Activated CD4-positive, alpha-beta T cell treated with anti-CD3 and anti-CD28 coated beads, Interleukin-2, amount 50 U/mL, for 4 hours (primary cell): ENCODE measurements around the gene TPH1.
"Not testable (repeated sequence)": the region's sequence is repeated elsewhere in the genome, so short reads cannot be mapped to it uniquely, and the experiment has no call there.

ENCODE experiments used
- DNase-seq, 2 experiments: peaks; one replicate each; pipeline ENCODE4 v3.0.0-alpha.2; 2020

The TPH1 gene

GRCh38 chr11:18016789-18017188 is 29.3 kb downstream of the TPH1 start:
- DNase-seq, result no peak

DNA sequence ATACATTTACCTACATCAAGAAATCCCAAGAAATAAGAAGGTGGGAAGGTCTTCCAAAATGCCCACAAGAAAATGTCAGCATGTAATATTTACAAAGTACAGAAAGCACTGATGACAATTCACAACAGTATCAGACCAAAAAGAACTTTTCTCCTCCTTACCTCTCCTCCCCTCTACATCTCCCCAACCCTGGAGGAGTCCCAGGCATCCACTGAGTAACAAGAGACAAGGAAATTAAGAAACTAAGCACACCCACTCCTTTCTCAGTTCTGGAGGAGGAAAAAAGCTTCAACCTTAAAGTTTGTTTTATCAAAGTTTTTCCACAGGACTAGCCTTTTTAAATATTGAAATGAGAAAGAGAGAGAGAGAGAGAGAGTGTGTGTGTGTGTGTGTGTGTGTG is 31.2 kb downstream of the TPH1 start:
- no peak for DNase-seq

GRCh38 chr11:18013790-18014507 is 32.1 kb downstream of the TPH1 start:
- DNase-seq, result no peak

DNA sequence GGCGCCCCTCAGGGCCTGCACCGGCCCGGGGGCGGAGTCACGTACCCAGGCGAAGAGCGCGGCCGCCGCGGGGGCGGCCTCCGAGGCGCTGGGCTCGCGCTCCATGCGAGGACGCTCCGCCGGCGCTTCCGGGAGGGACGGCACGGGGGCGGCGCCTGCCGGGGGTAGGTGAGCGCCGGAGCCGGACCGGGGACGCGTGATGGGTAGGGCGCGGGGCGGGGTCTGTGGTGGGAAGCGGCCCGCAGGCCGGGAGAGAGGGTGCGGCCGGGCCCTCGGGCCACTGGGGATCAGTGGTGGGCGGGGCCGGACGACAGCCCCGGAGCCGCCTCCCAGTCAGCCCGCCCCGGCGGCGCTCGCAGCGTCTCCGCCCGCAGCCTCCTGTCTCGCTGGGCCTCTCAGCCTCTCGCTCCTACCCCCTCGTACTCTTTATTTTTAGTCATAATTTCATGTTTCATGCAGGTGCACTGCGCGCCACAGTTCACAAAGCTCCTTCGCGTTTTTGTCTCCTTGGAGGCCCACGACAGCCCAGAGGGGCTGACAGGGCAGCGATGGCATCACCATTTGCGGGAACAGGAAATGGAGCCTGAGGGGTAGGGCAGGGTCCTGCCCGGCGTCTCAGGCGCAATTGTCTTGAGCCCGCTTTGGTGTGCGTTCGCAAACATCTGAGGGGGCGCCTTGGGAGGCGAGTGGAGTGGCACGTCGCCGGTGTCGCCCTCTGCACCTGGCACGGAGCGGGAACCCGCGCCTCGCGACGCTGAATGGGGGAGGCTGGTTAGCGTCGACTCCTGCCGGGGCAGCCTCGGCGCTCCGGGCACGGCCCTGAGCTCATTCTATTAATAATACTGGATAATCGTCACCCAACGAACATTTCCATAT is 32.9 kb downstream of the TPH1 start, which contains the start of gene SERGEF:
Gene SERGEF (minus strand): TSS at position 142 of the 876 bp plus-strand sequence. CDS start 37 bp downstream, at position 105.
- peak; percentile 81 to 84 for DNase-seq

DNA sequence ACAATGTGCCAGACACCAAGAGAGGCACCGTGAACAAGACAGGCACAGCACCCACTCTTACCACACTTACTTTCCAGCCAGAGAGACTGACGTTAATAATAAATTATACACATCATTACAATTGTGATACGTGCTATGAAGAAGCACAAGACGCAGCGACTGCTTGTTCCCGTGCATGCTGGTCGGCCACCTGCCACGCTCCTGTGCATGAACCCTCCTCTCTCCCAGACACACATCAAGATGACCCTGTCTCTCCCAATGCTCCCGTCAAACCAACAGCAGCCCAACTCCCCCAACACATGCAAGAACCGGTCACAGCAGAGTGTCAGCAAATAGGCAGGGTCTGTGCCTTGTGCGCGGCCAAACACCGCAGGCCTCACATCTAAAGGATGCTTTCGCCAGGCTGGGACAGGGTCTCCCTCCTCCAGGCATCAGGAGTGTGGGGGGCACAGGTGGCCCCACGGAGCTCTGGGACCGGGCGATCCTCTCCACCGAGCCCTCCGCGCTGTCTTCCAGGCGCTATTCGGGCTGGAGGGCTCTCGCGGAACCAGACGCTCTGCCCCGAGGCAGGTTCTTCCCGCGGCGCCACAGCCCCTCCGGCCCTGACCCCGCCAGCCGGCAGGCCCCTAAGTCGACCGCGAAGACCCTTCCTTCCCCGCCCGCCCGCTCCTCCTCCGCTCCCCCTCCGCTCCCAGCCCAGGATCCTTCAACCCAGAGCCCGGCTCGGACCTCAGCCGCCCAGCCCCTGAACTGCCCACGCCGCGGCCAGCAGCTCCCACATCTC is 33.8 kb downstream of the TPH1 start:
- DNase-seq, result peak; percentile 0 to 9

GRCh38 chr11:18011633-18012032 is 34.4 kb downstream of the TPH1 start:
- no peak for DNase-seq

DNA sequence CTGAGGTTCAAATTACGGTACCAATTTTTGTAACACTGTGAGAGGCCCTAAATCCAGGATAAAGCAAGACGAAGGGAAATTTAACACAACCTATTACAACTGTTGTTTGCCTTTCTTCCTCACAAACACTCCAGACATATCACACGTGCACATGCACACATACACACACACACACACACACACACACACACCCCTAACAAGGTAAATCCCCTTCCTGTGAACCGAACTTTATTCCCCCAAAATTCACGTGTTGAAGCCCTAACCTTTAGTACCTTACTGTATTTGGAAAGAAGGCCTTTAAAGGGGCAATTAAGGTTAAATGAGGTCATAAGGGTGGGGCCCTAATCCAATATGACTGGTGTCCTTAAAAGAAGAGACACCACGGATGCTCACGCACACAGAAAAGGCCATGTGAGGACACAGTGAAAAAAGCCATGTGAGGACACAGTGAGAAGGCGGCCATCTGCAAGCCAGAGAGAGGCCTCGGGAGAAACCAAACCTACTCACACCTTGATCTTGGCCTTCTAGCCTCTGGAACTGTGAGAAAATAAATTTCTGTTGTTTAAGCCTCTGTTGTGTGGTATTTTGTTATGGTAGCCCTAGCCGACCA is 35.0 kb downstream of the TPH1 start:
- DNase-seq, result no peak

DNA sequence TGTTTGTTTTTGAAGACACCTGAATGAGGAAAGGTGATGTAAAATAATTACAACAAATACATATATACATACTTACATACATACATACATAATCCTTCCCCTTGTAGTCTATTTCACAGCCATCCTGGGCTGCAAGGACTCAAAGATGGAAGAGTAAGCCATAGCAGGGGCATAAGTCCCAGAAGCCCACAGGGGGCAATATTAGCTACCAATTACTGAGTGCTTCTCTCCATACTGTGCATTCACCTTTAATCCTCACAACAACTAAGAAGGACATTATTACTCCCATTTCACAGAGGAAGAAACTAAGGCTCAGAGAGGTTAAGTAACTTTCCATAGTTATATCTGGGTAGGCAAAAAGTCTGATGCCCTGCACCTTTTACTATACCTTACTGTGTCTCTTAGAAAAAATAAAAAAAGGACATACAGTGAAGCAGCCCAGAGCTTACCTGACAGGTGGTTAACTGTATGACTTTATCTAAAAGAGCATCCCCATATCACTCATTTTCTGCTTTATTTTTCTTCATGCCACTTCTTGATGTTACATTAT is 35.9 kb downstream of the TPH1 start:
- DNase-seq, result no peak

DNA sequence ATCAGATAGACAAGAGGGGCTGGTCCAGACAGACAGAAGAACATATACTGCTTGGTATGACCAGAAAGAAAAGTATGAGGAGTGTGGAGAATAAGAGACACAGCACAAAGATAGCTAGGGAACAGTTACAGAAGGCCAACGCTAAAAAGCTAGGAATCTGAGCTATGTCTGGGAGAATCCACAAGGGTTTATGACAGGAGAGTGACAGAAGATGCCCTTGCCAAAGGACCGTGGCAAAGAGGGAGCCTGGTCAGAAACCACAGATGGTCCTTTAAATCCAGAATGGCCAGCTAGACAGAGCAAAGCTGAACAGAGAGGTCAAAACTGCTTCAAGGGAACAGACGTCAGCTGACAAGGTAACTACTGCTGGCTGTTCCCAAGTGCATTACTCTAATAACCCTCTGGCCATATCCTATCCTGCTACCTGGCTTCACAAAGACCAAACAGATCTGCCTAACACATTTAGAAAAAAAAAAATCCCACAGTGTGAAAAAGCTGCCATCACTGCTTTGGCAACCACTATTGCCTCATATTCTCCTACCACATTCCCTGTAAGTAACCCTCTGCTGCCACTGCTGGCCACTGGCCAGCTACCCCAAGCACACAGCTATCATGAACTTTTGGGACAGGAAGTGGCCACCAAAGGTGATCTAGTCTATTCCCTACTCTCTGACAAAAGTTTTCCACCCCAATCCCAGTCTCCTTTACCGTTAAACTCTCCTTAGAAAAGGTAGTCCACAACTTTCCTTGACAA is 40.5 kb downstream of the TPH1 start:
- no peak for DNase-seq

GRCh38 chr11:18001191-18001590 is 44.9 kb downstream of the TPH1 start:
- no peak for DNase-seq

DNA sequence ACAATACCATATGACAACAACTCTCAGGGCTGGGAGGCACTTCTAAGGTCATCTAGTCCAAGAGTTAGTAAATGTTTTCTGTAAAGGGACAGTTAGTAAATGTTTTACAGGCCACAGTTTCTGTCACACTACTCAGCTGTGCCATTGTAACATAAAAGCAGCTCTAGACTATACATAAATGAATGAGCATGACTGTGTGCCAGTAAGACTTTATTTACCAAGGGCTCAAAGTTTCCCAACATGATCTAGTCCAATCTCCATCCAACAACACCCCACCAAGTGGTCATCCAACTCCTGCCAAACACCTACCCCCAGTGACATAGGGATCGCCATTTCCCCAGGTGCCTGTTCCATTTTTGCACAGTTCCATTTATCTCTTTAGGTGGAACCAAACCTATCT is 45.3 kb downstream of the TPH1 start:
- DNase-seq, result no peak

- DNase-seq, result not testable (repeated sequence)
Measured at GRCh38 chr11:18000128-18000527, 45.9 kb downstream of the TPH1 start.
